ENCODE measurements around the gene CD151.

The CD151 gene

DNA sequence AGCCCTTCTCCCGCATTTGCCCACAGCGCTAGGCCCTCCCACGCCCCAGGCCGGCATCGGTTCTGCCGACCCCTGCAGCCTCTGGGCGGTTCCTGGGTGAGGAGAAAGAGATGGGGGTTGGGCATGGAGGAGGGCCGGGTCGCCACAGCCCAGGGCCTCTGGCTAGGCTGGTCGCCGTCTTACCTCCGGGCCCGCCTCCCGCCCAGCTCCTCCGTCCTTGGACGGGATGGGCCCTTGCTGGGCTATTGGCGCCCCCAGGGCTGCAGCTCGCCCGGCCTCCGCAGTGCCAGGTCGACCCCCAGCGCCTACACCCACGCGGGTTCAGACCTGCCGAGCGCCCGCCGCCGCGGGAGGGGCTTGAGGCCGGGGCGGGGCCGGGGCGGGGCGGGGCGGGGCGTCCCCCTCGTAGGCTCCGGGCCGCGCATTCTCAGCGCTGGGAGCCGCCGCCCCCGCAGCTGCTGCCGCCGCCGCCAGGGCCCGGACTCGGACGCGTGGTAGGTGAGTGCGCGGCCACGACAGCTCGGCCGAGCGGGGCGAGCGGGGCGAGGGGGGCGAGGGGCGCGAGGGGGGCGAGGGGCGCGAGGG is at the start of gene CD151:
TSS of gene CD151 (plus strand) at position 424 of the 585 bp plus-strand sequence. CDS start 3,118 bp downstream, outside the sequence.
- no peak for DNase-seq

DNA sequence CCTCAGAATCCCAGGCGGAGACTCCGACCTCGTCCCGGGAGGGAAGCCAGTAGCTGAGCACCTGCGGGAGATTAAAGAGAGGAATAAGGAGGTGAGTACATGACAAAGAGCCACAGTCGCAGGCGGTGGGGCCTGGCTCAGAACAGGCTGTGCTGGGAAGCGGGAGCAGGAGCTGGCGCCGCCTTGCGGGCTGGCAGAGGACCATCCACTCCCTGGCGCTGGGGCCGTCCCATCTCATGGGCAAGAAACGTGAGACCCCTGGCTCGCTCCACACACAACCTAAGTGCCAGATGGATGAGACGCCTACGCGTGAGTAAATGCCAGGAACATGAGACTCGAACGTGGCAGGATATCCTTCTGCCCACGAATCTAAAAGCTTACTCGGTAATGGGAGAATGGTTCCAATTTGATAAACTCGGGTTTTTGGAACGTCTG is 49.2 kb upstream of the CD151 start:
- peak; percentile 7 for DNase-seq

DNA sequence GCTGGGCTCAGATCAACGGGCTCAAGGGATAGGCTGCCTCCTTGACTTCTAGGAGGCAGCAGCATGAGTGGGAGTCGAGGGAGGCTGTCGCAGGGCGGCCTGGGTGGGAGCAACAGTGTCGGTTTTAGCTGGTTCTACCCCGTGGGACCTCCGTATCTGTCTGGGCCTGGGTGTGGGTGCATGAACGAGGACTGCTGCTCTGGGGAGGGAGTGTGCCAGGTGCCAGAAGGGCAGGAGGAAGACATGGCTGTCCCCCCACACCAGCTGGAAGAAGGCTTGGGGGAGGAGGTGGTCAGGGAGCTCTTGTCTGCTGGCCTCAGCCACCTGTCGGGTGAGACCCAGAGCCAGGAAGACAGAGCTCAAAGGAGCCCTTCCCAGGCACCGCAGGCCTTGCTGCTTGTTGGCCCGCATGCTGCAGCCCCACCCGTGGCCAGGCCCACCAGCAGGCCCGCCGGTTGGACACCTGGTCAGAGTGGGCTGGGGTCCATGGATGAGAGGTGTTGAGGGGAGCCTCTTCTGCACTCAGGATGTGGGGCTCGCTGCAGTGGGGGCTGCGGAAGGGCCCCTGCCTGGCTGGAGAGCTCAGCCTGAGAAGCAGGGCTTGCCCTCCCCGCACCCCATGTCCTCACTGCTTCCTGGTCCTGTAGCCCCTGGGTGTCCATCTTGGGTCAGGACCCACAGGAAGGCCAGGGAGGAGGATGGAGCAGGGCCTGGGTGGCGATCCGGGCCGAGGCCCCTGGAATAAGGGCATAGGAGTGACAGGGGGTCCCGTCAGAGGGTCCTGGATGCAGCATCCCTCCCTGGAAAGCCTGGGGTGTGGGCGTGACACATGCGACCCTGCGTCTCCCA is 46.3 kb upstream of the CD151 start:
- no peak for DNase-seq

DNA sequence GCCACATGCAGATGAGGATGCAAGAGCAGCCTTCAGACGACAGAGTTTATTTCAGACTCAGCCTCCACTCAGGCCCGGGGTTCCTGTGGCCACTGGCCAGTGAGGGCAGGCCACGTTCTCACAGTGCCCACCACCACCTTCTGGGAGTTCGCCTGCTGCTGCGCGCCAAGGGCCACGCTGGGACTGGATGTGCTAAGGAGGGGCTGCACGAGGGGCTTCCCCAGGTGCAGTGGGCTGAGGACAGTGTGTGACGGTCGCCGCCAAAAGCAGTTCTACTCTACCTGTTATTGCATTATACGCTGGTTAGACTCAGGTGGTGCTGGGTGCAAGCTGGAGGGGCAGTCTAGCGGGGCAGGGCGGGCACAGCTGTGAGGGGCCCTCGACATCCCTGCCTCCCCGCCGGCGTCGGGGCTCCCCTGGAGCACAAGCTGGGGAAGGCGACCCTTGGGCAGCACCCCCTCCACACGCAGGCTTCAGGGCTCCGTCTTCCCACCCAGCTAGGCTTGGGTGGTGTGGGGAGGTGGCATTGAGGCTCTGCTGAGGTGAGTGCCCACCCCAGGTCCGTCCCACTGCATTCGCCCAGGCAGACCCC is 45.6 kb upstream of the CD151 start:
- DNase-seq: no peak

DNA sequence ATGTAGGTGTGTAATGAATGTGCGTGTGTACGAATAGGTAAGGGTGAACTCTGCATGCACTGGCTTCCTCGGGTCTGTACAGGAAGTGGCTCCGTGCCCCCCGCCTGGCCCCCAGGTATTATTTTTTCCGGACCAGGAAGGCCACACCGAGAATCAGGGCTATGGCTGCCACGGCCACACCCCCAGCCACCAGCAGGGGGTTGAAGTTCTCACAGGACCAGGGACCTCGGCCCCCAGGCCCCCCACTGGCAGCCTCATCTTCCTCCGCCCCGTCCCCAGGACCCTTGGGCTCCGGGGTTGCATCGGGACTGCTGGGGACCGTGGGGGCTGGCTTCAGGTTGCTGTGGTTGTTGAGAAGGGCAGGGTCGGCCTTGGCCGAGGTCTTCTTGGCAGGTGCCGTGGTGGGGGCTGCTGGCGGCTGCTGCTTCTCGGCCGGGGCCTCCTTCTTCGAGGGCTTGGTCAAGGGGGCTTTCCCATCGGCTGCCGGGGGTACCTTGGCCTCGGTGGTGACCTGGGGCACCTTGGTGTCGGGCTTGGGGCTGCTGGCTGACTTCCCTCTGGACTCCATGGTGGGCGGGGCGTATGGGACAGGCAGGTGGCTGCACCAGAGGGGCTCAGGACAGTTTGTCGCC is 44.6 kb upstream of the CD151 start:
- no peak for DNase-seq

DNA sequence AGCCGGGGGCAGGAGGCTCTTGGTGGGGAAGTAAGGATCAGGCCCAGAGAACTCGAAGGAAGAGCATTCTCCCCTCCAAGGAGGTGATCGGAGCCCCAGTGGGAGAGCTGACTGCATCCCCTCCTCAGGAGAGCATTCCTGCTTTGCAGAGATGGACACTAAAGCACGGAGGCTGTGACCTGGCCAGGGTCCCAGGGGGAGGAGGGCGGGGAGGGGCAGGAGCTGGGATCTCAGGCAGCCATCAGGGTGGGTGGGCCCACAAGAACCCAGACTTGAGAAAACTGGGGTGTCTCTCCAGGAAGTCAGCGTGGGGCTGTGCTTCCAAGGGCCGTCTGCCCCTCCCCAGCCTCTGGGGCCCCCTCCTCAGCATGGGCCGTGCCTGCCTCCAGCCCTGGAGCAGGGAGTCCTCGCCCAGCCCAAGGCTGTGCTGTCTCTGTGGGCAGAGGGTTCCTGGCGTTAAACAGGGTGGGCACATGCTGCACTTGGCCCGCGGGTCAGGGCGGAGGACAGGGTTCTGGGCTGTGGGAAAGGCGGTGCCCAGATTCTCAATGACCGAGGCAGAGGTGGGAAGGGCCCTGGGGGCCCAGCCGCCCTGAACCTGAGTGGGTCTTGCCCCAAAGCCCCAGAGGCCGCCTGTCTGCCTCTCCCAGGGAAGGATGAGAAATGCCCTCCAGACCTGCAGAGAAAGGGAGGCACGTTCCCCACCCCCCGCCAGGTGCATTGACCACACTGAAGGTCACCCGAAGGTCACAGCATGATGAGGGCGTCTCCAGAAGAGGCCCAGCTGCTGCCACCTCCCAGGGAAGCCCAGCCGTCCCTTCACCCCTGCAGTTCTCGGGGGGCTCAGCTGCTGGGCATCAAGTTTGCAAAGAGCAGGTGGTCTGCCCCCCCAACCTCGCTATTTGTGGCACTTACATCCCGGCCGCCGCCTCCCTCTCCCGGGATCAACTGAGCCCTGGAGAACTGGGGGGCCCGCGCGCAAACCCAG is 43.5 kb upstream of the CD151 start:
- DNase-seq: no peak

DNA sequence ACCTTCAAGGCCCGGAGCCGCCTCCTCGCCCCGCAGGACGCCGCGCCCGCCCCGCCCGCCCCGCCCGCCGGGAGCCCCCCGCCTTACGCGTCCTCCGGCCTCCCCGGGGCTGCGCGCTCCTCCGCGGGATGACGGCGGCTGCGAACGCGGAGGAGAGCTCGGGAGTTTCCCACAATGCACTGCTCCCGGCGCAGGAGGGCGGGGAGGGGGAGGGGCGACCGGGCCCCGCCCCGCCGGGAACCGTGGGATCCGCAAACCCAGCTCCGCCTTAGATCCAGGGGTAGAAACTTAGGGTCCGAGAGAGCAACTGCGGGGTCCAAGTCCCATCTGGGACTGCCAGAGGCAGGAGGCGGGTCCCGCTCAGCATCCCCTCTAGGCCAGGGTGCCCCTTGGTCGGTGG is 42.8 kb upstream of the CD151 start, which contains the start of gene CEND1:
TSS of gene CEND1 (minus strand) at position 148 of the 400 bp plus-strand sequence. CDS start 1,514 bp downstream, outside the sequence.
- DNase-seq: no peak

DNA sequence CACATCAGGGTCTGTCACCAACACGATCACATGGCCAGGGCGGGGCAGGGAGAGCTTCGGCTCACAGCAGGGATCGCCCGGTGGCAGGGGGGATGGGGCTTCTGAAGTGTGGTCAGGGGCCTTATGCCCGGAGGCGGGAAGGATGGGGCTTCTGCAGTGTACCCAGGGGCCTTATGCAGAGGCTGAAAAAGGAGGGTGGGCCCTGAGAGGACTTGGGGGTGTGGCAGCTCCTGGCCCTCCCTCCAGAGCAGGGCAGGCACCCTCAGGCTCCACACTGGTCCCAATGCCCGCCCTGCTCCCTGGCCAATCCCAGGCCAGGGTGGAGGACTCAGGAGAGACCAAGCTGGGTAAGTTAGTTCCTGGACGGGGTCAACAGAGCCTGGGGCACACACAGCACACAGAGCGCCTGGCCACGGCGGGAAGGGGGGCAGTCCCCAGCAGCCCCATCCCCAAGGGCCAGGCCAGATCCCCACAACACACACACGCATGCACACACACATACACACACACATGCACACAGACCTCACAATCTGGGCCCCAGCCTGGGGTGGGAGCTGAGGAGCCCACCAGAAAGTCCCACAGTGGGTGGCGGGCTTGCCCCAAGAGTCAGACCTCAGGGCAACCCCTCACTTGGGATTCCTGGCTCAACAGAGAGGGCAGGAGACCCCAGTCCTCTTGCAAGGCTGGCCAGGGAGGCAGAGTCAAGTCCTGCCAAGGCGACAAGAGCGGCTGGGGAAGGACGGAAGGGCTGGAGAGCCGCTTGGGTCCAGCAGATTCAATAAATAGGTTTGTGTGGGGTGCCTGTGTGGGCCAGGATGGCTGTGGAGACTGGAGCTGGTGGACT is 41.8 kb upstream of the CD151 start:
- DNase-seq: no peak

DNA sequence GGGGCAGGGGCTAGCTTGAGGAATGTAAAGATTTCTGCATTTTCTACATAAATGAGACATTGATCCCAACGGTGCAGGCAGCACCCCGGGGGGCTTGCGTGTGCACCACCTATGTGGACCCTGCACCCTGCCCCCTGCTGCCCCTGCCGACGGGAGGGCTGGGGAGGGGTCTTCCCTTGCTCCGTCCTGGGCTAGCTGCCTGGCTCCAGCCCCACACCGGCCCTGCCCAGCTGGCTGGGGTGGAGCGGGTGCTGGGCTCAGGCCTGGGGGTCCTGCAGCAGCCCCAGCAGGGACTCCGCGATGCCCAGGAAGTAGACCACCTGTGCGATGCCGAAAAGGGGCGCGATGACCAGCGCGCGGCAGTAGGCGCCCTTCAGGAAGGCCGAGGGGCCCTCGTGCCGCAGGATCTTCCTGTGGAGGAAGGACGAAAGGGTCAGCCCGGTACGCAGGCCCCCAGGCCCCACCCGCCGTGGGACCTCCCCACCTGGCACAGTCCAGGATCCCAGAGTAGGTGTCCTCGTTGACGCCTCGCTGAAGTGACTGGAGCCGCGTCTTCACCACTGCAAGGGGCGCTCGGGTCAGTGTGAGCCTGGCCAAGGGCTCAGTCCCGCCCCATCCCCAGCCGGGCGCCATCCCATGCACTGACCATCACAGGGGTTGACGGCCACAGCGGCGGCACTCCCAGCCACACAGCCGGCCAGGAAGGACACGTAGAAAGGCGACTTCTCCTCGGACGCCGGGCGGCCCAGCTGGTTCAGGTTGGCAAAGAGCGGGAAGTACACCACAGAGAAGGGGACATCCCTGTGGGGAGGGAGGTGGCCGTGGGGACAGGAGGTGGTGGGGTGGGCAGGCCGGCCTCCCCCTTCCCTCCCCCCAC is 40.9 kb upstream of the CD151 start:
- no peak for DNase-seq

DNA sequence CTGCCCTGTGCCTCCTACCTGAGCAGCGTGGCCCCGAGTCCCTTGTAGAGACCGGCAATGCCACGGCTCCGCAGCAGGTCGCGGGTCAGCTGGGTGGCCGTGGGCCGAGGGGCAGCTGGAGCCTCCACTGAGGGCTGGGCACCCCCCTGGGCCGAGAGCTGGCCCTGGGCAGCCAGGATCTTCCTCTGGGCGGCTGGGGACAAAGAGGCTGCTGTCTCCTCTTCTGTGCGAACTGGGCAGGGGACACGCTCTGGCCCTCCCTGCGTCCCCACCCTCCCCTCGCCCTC is 40.3 kb upstream of the CD151 start:
- no peak for DNase-seq

DNA sequence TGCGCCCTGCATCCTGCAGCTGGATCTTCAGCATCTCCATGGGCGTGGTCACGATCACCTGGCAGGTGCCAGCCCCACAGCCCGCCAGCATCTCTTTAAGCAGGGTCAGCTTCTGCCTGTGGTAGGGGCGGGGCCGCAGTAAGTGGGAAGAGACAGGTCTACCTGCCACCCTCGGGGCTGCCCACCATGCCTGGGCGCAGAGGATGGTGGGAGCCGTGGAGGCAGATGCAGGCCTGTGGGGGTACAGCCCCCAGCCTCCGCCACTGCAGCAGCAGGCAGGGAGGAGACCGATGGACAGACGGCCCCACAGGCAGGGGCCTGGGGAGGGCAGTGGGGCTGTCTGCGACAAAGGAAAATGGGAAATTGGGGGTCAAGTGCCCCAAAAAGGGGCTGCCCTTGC is 39.9 kb upstream of the CD151 start:
- no peak for DNase-seq

DNA sequence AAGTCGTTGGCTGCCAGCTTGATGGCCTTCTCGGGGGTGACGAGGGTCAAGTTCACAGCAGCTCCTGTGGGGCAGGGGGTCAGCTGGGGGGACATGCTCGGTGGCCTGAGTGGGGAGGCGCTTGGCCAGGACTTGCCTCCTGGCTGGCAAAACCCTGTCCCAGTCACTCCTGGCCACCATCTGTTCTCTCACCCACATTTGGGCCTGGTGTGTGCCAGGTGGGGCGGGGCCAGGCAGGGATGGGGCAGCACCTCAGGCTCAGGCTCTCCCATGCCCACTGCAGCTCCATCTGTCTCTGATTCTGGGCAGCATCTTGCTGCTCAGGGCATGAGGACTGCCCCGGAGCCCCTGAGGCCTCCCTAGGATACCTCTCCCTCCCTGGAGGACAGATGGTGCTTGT is 39.2 kb upstream of the CD151 start:
- DNase-seq: no peak

DNA sequence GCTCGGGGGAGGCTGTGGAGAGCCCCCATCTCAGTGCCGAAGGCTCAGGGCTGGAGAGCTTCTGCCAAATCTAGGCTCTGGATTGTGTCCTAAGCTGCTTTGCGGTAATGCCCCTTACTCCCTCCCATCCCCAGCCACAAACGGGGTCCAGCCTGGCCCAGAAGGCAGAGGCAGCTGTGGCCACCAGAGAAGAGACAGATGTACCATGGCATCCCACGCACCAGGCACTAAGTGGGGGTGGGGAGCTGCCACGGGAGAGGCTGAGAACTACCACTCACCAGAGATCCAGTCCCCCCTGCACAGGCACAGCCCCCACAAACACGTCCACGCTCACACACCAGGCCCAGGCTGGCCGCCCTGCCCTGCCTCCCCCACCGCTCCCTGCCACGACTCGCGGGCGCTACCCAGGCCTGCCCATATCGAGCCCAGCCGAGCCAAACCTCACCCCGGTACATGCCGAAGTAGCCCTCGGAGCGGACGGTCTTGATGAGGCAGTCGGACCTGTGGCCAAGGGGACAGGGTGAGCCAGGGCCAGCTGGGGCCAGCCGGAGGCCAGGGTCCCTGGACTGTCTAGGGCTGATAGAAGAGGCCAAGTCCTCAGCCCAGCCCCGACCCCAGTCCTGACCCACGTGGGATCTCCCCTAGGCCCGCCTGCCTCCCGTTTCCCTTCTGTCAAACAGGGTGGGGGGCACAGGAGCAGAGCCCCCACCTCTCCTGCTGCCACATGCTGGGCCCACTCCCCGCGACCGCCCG is 38.6 kb upstream of the CD151 start:
- no peak for DNase-seq

DNA sequence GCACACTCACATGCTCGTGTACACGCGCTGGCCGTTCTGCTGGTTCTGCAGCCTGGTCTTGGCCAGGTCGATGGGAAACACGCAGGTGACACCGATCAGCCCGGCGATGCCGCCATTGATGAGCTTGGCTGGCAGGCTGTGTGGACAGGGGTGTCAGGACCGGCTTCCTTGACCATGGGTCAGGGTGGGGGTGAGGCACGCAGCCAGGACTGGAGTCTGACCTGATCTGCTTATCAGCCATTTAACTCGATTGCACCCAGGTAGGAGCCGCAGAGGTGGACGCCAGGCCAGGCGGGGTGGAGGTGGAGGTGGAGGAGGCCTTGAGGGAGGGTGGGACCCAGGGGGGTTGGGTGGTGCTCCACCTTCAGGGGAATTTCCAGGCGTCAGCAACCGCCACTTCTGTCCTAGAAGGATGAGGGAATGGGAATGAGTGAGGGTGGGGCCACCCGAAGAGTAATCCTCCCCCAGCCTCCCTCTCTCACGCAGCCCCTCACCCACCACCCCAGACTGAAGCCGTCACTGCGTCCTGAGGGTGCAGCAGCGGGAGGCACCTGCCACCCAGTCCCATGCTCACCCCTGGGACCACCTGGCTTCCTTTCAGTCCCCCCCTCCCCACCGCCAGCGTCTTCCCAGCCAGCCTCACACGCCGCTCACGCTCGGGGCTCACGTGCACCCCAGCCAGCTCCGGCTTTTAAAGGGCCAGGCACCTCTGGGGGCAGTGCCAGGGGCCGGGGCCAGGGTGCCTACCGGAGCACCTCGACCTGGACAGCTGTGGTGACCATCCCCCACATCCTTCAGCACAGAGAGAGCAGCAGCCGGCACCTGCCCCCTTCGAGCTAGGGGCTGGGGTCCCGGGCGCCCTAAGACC is 37.8 kb upstream of the CD151 start:
- no peak for DNase-seq

DNA sequence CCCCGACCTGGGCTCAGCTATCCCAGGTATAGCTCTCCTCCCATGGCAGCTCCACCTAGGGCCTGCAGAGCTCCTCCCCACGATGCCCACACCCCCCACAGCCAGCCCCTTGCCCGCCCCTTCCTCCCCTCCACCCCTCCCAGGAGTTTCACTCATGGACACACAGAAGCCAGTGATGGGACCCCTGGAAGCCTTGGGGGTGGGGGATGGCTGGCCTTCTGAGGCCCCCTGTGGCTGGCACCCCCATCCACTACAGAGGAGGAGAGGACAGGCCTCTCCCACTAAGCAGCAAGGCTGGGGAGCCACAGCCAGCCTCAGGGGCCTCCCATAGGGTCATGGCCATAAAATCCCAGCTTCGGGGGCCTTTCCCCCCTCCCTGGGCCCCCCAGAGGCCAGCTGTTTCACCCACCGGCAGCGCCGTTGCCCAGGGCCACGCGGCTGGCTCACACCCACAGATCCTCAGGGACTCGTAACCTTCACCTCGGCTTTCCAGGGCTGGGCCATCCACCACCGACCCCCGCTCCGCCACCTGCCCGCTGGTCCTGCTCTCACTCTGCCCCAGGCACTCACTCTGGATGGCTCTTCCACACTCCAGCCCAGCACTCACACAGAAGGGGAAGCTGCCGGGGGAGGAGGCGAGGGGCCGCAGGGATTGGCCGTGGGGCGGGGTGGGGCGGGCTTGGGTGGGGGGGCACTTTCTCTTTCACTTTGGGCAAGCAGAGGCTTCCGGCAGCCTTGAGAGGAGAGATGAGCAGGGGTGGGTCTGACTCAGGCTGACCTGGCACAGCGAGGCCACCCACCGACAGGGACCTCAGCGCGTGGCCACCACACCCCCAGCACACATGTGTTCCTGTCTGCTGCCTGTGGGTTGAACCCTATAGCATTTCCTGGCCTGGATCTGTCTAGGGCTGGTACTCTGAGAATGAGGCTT is 36.9 kb upstream of the CD151 start:
- DNase-seq: peak; percentile 69

DNA sequence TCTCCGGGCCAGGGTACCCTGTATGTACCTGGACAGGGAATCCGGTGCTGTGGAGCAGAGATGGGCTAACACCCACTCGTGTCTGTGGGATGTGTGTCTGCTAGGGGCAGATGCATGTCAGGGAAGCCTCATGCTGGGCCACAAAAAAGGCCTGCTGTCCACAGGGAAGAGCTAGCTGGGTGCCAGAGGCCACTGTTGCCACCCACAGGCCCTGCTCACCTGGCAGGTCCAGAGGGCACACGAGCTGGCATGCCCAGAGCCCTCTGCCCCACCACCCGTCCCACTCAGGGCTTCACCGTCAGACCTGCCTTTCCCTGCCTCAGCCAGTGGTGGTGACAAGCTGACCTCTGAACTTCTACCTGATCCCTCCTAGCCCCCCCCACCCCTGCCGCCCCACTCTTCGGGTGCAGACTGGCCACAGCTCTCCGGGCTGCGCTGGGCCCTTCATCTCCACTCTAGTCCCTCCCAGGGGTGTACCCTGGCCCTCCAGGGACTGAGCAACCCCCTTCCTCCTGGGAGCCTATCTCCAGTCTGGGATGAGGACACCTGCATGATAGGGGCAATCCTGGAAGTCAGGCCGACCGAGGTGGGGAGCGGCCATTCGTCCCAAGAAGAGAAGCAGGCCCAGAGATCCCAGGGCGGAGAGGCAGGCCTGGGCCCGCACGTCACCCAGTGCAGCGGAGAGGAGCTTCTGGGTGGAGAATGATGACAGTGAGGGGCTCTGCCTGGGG is 36.0 kb upstream of the CD151 start:
- no peak for DNase-seq

Measured in activated effector memory CD4-positive, alpha-beta T cell treated with Interleukin-2 at 50 U/mL for 16 hours (primary cell).